C1 segment of cervical spinal cord (tissue), 14 donors: ENCODE results near the gene ARHGAP21.
A peak's percentile ranks its signal among the peaks of the same experiment; 100 is the strongest.
"Not testable (repeated sequence)": the region's sequence is repeated elsewhere in the genome, so short reads cannot be mapped to it uniquely, and the experiment has no call there.

ENCODE experiments used
- DNase-seq, 14 donors: peaks; one replicate each; lab custom pipeline; 2025; lab: John Stamatoyannopoulos, UW

The ARHGAP21 gene

GRCh38 chr10:24723788-24724380, at the start of gene ARHGAP21:
TSS of gene ARHGAP21 (minus strand) at chr10:24723887. CDS start at chr10:24721899, 1,988 bp downstream.
- DNase-seq: peak; percentile 53 to 89 (median 78)

DNA sequence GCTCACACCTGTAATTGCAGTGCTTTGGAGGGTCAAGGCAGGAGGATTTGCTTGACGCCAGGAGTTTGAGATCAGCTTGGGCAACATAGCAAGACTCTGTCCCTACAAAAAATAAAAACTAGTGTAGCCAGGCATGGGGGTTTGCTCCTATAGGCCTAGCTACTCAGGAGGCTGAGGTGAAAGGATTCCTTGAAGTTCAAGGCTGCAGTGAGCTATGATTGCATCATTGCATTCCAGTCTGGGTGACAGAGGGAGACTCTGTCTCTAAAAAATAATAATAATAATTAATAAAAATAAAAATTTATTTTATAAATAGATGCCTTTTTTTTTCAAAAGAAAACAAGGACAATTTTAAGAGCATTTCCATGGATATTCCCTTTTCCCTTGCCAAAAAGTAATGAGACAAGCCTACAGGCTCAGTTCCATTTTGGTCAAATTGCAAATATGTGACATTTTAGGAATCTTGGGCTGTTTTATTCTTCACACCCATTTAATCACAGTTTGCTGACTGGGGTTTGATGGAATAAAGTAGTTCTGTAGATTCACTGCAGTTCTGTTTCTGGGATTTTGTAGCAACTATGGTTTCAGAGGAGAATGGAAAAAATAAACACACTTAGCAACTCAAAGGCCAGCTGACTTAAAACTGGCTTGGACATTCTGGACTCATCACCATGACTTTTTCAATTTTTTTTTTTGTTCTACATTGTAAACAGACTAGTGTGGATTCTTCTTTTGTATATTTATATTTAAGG, 48.4 kb upstream of the ARHGAP21 start:
- no peak for DNase-seq

DNA sequence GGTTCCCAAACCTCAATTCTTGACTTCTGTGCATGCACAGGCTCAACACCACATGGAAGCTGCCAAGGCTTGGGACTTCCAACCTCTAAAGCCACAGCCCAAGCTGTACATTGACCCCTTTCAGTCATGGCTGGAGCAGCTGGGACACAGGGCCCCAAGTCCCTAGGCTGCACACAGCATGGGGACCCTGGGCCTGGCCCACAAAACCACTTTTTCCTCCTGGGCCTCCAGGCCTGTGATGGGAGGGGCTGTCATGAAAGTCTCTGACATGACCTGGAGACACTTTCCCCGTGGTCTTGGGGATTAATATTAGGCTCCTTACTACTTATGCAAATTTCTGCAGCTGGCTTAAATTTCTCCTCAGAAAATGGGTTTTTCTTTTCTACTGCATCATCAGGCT, 41.3 kb upstream of the ARHGAP21 start:
- DNase-seq: not testable (repeated sequence)

GRCh38 chr10:24762966-24763623, 39.4 kb upstream of the ARHGAP21 start:
- no peak for DNase-seq

GRCh38 chr10:24762161-24762924, 38.7 kb upstream of the ARHGAP21 start:
- no peak for DNase-seq

DNA sequence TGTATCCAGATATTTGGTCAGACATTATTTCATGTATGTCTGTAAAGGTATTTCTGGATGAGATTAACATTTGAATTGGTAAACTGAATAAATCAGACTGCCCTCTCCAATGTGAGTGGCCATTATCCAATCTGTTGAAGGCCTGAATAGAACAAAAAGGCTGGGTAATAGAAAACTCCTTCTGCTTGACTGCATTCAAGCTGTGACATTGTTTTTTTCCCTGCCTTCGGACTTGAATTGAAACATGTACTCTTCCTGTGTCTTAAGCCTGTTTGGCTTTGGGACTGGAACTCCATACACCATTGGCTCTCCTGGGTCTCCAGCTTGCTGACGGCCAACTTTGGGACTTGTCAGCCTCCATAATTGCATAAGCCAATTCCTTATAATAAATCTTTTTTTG, 36.0 kb upstream of the ARHGAP21 start:
- DNase-seq: no peak

DNA sequence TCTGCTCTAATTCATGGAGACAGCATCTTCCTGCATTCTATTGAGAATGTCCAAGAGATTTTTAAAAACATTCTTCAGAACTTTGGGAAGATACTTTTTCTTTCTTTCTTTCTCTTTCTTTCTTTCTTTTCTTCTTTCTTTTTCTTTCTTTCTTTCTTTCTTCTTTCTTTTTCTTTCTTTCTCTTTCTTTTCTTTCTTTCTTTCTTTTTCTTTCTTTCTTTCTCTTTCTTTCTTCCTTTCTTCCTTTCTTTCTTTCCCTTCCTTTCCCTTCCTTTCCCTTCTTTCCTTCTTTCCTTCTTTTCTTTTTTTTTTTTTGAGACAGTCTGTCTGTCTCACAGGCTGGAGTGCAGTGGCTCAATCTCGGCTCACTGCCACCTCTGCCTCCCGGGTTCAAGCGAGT, 34.6 kb upstream of the ARHGAP21 start:
- not testable (repeated sequence) for DNase-seq

DNA sequence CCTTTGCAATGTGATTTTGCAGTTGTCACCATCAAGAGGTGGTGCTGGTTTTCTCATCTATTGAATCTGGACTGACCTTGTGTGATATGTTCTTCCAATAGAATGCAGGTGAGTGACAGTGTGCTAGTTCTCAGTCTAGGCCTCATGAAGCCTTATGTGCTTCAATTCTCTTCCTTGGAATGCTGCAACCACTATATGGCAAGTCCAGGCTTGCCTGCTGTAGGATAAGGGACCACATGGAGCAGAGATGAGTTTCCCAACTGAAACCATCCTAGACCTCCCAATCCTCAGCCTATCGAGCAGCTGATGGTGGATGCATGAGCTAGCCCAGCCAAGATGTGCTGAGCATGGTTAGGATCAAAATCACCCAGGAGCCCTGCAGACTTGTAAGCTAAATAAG, 32.6 kb upstream of the ARHGAP21 start:
- no peak for DNase-seq

- DNase-seq: no peak
Measured at GRCh38 chr10:24751716-24752115, 28.0 kb upstream of the ARHGAP21 start.

DNA sequence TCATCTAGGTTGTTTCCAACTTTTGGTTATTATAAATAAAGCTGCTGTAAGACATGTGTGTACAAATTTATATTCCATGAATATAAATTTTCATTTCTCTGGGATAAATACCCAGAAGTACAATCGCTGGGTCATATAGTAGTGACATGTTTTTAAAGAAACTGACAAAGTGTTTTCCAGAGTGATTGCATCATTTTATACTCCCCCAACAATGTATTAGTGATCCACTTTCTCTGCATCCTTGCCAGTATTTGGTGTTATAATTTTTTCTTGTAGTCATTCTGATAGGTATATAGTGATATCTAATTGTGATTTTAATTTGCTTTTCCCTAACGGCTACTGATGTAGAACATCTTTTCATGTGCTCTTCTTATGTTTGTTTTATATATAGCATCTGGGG, 27.0 kb upstream of the ARHGAP21 start:
- no peak for DNase-seq

- DNase-seq: no peak
Measured at GRCh38 chr10:24748214-24748613, 24.5 kb upstream of the ARHGAP21 start.

DNA sequence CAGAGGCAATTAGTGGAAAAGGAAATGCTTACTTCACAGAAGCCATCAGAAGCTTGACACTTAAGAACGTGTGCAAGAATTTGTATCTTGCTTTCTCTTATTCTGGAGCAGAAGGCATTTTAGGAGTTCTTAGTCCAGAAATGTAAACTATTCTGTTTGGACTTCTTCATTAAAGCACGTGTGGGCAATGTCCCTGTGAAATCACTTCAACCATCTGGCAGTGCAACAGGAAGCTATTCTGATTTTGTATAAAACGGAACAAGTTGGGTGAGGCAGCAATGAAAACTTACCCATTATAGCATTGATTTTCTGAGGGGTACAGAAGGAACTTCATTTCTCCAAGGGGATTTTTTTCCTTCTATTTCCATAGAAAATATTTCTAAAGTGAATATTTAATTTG, 21.3 kb upstream of the ARHGAP21 start:
- DNase-seq: no peak

- DNase-seq: no peak
Measured at GRCh38 chr10:24740714-24741113, 17.0 kb upstream of the ARHGAP21 start.

GRCh38 chr10:24737001-24737400, 13.3 kb upstream of the ARHGAP21 start:
- DNase-seq: no peak

DNA sequence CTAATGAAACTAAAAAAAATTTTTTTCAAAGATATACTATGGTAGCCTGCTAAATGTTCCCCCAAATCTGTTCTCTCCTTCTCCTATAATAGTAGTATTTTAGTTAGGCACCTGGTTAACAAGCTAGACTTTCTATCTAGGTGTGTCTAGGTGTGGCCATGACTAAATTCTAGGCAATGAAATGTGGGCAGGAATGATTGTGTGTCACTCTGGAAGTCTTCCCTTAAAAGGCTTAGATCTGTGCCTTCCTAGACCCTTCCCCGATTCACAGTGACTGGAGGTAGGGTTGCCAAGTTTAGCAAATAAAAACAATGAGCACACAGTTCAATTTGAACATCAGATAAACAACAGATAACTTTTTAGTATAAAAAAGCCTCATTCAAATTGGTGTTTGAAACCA, 8.3 kb upstream of the ARHGAP21 start:
- no peak for DNase-seq

- DNase-seq: no peak
Measured at GRCh38 chr10:24730811-24731210, 7.1 kb upstream of the ARHGAP21 start.

- DNase-seq: no peak
Measured at GRCh38 chr10:24727786-24728185, 4.1 kb upstream of the ARHGAP21 start.

- DNase-seq: no peak
Measured at GRCh38 chr10:24726626-24727025, 2.9 kb upstream of the ARHGAP21 start.

DNA sequence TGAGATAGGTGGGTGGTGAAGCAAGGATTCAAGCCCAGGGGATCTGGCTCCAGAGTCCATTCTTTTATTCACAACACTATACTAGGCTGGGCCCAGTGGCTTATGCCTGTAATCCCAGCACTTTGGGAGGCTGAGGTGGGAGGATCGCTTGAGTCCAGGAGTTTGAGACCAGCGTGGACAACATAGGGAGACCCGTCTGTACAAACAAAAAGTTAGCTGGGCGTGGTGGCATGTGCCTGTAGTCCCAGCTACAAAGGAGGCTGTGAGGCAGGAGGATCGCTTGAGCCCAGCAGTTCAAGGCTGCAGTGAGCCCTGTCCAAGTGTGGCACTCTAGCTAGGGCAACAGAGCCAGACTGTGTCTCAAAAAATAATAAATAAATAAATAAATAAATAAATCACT, 2.3 kb upstream of the ARHGAP21 start:
- DNase-seq: not testable (repeated sequence)

GRCh38 chr10:24724381-24725228, 918 bp upstream of the ARHGAP21 start:
- DNase-seq: peak; percentile 93 to 99 (median 98)

DNA sequence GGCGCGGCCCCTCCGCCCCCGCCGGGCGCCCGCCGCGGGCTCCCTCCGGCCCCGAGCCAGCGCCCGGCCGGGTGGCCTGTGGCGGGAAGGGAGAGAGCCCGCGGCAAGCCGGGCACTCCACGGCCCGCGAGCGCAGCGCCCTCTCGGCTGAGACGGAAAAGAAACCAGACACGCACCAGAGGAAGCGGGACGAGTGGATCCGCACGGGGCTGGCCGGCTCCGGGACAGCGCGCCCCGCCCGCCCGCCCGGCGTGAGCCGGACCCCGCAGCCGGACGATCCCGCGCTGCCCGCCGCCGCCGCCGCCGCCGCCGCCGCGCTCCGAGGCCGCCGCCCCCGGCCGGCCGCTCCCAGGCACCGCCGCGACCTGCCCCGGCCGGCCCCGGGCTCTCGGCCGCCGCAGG, 300 bp downstream of the ARHGAP21 start:
- DNase-seq: peak in 3 of 14 donors; percentile 55 to 70 (median 65)
